ENCODE measurements around the gene B9D2.

The B9D2 gene

GRCh38 chr19:41332000-41332399, 31.9 kb downstream of the B9D2 start:
- Mint-ChIP-seq H3K27ac (no peak overlapping the region), H3K4me3 (no peak overlapping the region), H3K36me3 (ENCODE audit: low read depth) (peaks cover 43% of the 10 kb centered on the region), H3K9me3 (no peaks in the 10 kb centered on the region), H3K27me3 (ENCODE audit: low read depth) (no peaks in the 10 kb centered on the region), H3K4me1 (ENCODE audit: low read depth) (peaks cover 44% of the 10 kb centered on the region)

- Mint-ChIP-seq H3K4me1 (ENCODE audit: low read depth) (peaks cover 51% of the 10 kb centered on the region), H3K27ac (no peak overlapping the region), H3K9me3 (no peaks in the 10 kb centered on the region), H3K4me3 (peak overlapping the region; percentile 57), H3K27me3 (ENCODE audit: low read depth) (no peaks in the 10 kb centered on the region), H3K36me3 (ENCODE audit: low read depth) (peaks cover 47% of the 10 kb centered on the region)
Measured at GRCh38 chr19:41330946-41331678, 32.8 kb downstream of the B9D2 start.

- Mint-ChIP-seq H3K9me3 (no peaks in the 10 kb centered on the region), H3K4me3 (peak overlapping the region; percentile 62), H3K4me1 (ENCODE audit: low read depth) (peaks cover 50% of the 10 kb centered on the region), H3K36me3 (ENCODE audit: low read depth) (peaks cover 48% of the 10 kb centered on the region), H3K27me3 (ENCODE audit: low read depth) (no peaks in the 10 kb centered on the region), H3K27ac (peak overlapping the region; percentile 71)
Measured at GRCh38 chr19:41330481-41330880, 33.5 kb downstream of the B9D2 start.

GRCh38 chr19:41328842-41329225, 35.1 kb downstream of the B9D2 start:
- no peaks in the 10 kb centered on the region for H3K9me3 Mint-ChIP-seq
- peaks cover 49% of the 10 kb centered on the region for H3K36me3 Mint-ChIP-seq (ENCODE audit: low read depth)
- peaks cover 58% of the 10 kb centered on the region for H3K4me1 Mint-ChIP-seq (ENCODE audit: low read depth)
- no peaks in the 10 kb centered on the region for H3K27me3 Mint-ChIP-seq (ENCODE audit: low read depth)
- peak overlapping the region; percentile 80 for H3K4me3 Mint-ChIP-seq
- H3K27ac Mint-ChIP-seq: peak overlapping the region; percentile 86

GRCh38 chr19:41328157-41328841, 35.6 kb downstream of the B9D2 start:
- H3K4me1 Mint-ChIP-seq (ENCODE audit: low read depth): peaks cover 58% of the 10 kb centered on the region
- H3K27me3 Mint-ChIP-seq (ENCODE audit: low read depth): no peaks in the 10 kb centered on the region
- no peaks in the 10 kb centered on the region for H3K9me3 Mint-ChIP-seq
- H3K36me3 Mint-ChIP-seq (ENCODE audit: low read depth): peaks cover 49% of the 10 kb centered on the region
- H3K27ac Mint-ChIP-seq: peak overlapping the region; percentile 86
- peak overlapping the region; percentile 80 for H3K4me3 Mint-ChIP-seq

- Mint-ChIP-seq H3K27ac (peak overlapping the region; percentile 86), H3K4me1 (ENCODE audit: low read depth) (peaks cover 56% of the 10 kb centered on the region), H3K4me3 (peak overlapping the region; percentile 80), H3K27me3 (ENCODE audit: low read depth) (no peaks in the 10 kb centered on the region), H3K9me3 (no peaks in the 10 kb centered on the region), H3K36me3 (ENCODE audit: low read depth) (peaks cover 53% of the 10 kb centered on the region)
Measured at GRCh38 chr19:41327576-41328156, 36.3 kb downstream of the B9D2 start.

- H3K9me3 Mint-ChIP-seq: no peaks in the 10 kb centered on the region
- peak overlapping the region; percentile 65 for H3K4me3 Mint-ChIP-seq
- peaks cover 52% of the 10 kb centered on the region for H3K4me1 Mint-ChIP-seq (ENCODE audit: low read depth)
- peaks cover 50% of the 10 kb centered on the region for H3K36me3 Mint-ChIP-seq (ENCODE audit: low read depth)
- H3K27ac Mint-ChIP-seq: peak overlapping the region; percentile 89
- no peaks in the 10 kb centered on the region for H3K27me3 Mint-ChIP-seq (ENCODE audit: low read depth)
Measured at GRCh38 chr19:41327076-41327575, 36.8 kb downstream of the B9D2 start.

GRCh38 chr19:41325947-41326706, 37.8 kb downstream of the B9D2 start:
- Mint-ChIP-seq H3K4me1 (ENCODE audit: low read depth) (peaks cover 45% of the 10 kb centered on the region), H3K27ac (peak overlapping the region; percentile 89), H3K9me3 (no peaks in the 10 kb centered on the region), H3K4me3 (peak overlapping the region; percentile 65), H3K27me3 (ENCODE audit: low read depth) (no peaks in the 10 kb centered on the region), H3K36me3 (ENCODE audit: low read depth) (peaks cover 43% of the 10 kb centered on the region)

- H3K4me1 Mint-ChIP-seq (ENCODE audit: low read depth): peaks cover 44% of the 10 kb centered on the region
- H3K9me3 Mint-ChIP-seq: no peaks in the 10 kb centered on the region
- no peaks in the 10 kb centered on the region for H3K27me3 Mint-ChIP-seq (ENCODE audit: low read depth)
- no peak overlapping the region for H3K4me3 Mint-ChIP-seq
- H3K36me3 Mint-ChIP-seq (ENCODE audit: low read depth): peaks cover 45% of the 10 kb centered on the region
- H3K27ac Mint-ChIP-seq: no peak overlapping the region
Measured at GRCh38 chr19:41325640-41325946, 38.4 kb downstream of the B9D2 start.

GRCh38 chr19:41324921-41325639, 38.9 kb downstream of the B9D2 start:
- peak overlapping the region; percentile 18 for H3K4me3 Mint-ChIP-seq
- H3K27ac Mint-ChIP-seq: peak overlapping the region; percentile 67
- H3K4me1 Mint-ChIP-seq (ENCODE audit: low read depth): peaks cover 41% of the 10 kb centered on the region
- peaks cover 42% of the 10 kb centered on the region for H3K36me3 Mint-ChIP-seq (ENCODE audit: low read depth)
- no peaks in the 10 kb centered on the region for H3K9me3 Mint-ChIP-seq
- no peaks in the 10 kb centered on the region for H3K27me3 Mint-ChIP-seq (ENCODE audit: low read depth)

GRCh38 chr19:41324231-41324702, 39.7 kb downstream of the B9D2 start:
- Mint-ChIP-seq H3K4me3 (no peak overlapping the region), H3K9me3 (no peaks in the 10 kb centered on the region), H3K27me3 (ENCODE audit: low read depth) (no peaks in the 10 kb centered on the region), H3K27ac (peak overlapping the region; percentile 58), H3K4me1 (ENCODE audit: low read depth) (peaks cover 41% of the 10 kb centered on the region), H3K36me3 (ENCODE audit: low read depth) (peaks cover 44% of the 10 kb centered on the region)

GRCh38 chr19:41323430-41324125, 40.4 kb downstream of the B9D2 start:
- Mint-ChIP-seq H3K9me3 (no peaks in the 10 kb centered on the region), H3K27ac (peak overlapping the region; percentile 21), H3K27me3 (ENCODE audit: low read depth) (no peaks in the 10 kb centered on the region), H3K4me3 (no peak overlapping the region), H3K36me3 (ENCODE audit: low read depth) (peaks cover 40% of the 10 kb centered on the region), H3K4me1 (ENCODE audit: low read depth) (peaks cover 34% of the 10 kb centered on the region)

GRCh38 chr19:41323023-41323422, 40.9 kb downstream of the B9D2 start:
- H3K9me3 Mint-ChIP-seq: no peaks in the 10 kb centered on the region
- no peaks in the 10 kb centered on the region for H3K27me3 Mint-ChIP-seq (ENCODE audit: low read depth)
- H3K4me1 Mint-ChIP-seq (ENCODE audit: low read depth): peaks cover 29% of the 10 kb centered on the region
- no peak overlapping the region for H3K4me3 Mint-ChIP-seq
- peak overlapping the region; percentile 59 for H3K27ac Mint-ChIP-seq
- peaks cover 40% of the 10 kb centered on the region for H3K36me3 Mint-ChIP-seq (ENCODE audit: low read depth)
